Sigmoid colon (tissue), 7 donors: ENCODE data around the gene GRIA1. TPM values are rescaled to one million over a fixed set of nuclear protein-coding genes. Genes with fewer than 3 reads are reported as not detected.
"Not testable (repeated sequence)": the region's sequence is repeated elsewhere in the genome, so short reads cannot be mapped to it uniquely, and the experiment has no call there.

ENCODE experiments used
- DNase-seq: peaks from one replicate; pipeline ENCODE4 v3.0.0-alpha.2; 2019
- H3K27ac ChIP-seq, 4 donors: fragments of 200-600 bp; sonication (generic); one replicate each; pipeline ENCODE4 v1.5.1; 2016 to 2019; ENCODE audit warnings: mild to moderate bottlenecking in 1 of 4
- H3K27me3 ChIP-seq, 3 donors: fragments of 200-600 bp; sonication (generic); one replicate each; pipeline ENCODE4 v1.5.1; 2019; ENCODE audit warnings: mild to moderate bottlenecking in 1 of 3
- H3K36me3 ChIP-seq, 4 donors: fragments of 200-600 bp; sonication (generic); one replicate each; pipeline ENCODE4 v1.5.1; 2016 to 2019
- H3K4me1 ChIP-seq, 4 donors: fragments of 200-600 bp; sonication (generic); one replicate each; pipeline ENCODE4 v1.5.1; 2017 to 2019
- H3K4me3 ChIP-seq, 4 donors: fragments of 200-600 bp; sonication (generic); one replicate each; pipeline ENCODE4 v1.5.1; 2017 to 2019; ENCODE audit warnings: mild to moderate bottlenecking in 2 of 4, moderate library complexity in 1 of 4
- H3K9me3 ChIP-seq, 4 donors: fragments of 200-600 bp in 3 of 4; sonication (generic) in 3 of 4; one replicate each; pipeline versions ENCODE4 v1.5.1 to v1.6.1; 2013 to 2019
- CTCF ChIP-seq, 4 experiments: fragments of 450-650 bp in 3 of 4; fragments of 200-600 bp in 1 of 4; IDR thresholded peaks; one replicate each; pipeline ENCODE4 v1.5.1; 2016 to 2019; ENCODE audit warnings: antibody characterized with exemption in 4 of 4, mild to moderate bottlenecking in 3 of 4, moderate library complexity in 2 of 4
- EP300 ChIP-seq, 4 donors: sonication (generic); formaldehyde crosslinking; IDR thresholded peaks; one replicate each; pipeline ENCODE4 v1.6.1; 2017; ENCODE audit warnings: antibody characterized with exemption in 4 of 4
- POLR2A ChIP-seq, 2 donors: fragments of 450-650 bp; IDR thresholded peaks; one replicate each; pipeline ENCODE4 v1.6.1; 2016; ENCODE audit warnings: antibody characterized with exemption in 2 of 2, mild to moderate bottlenecking in 2 of 2, moderate library complexity in 2 of 2
- POLR2AphosphoS5 ChIP-seq, 4 donors: sonication (generic); formaldehyde crosslinking; IDR thresholded peaks; one replicate each; pipeline ENCODE4 v1.6.1; 2017; ENCODE audit warnings: antibody characterized with exemption in 4 of 4
- WGBS, 2 donors: extraction: QIAGEN DNeasy Blood & Tissue Kit; methylation state at CpG; one replicate each; pipeline ENCODE4 v1.1.7; 2013; 5-methylcytosine and 5-hydroxymethylcytosine counted together
- intact Hi-C: fragments of 100-400 bp; cut with DNase I; formaldehyde crosslinking; loops from one replicate; pipeline ENCODE4 v1.15.1; 2023
- polyA plus RNA-seq, 3 donors: library from polyadenylated mRNA; stranded (reverse); fragments of 200-250 nt; gene quantifications; one replicate each; pipeline ENCODE4 v1.2.3, GENCODE V29; 2013
- total RNA-seq, 4 donors: library from RNA; depleted of rRNA; stranded (reverse); fragments of >200 nt; gene quantifications; one replicate each; pipeline ENCODE4 v1.1.0, GENCODE V29; 2016
- donor health status: healthy with polysubstance abuse.
- donor health status: Bipolar disorder and iron deficiency.
- donor health status: healthy.

Gene GRIA1
- total and polyA plus RNA-seq, 7 donors: under 0.01 to 1.5 (median 0.51) TPM; not detected in 1

GRCh38 chr5:153719324-153719723 is 228.9 kb downstream of the GRIA1 start:
- Histone ChIP-seq H3K27ac (no peak overlapping the region), H3K4me1 (no peaks in the 10 kb centered on the region), H3K4me3 (no peak overlapping the region), H3K36me3 (no peaks in the 10 kb centered on the region), H3K27me3 (no peaks in the 10 kb centered on the region), H3K9me3 (no peaks in the 10 kb centered on the region)
- TF ChIP-seq POLR2AphosphoS5 (IDR thresholded peaks at IDR 0.05) (no peak), POLR2A (IDR thresholded peaks at IDR 0.05) (no peak), EP300 (IDR thresholded peaks at IDR 0.05) (no peak), CTCF (IDR thresholded peaks at IDR 0.05) (no peak)
- DNase-seq: no peak
- WGBS, 2 donors: 82 to 88% methylated on average over 5 of the region's 5 CpGs
- intact Hi-C loops: no loop called here

- intact Hi-C loops, H3K27me3 ChIP-seq, H3K4me3 ChIP-seq: not testable (repeated sequence)
These were observed 232.6 kb downstream of the GRIA1 start for GRCh38 chr5:153723022-153723610.

GRCh38 chr5:153742060-153742459 is 251.6 kb downstream of the GRIA1 start:
- Histone ChIP-seq H3K4me3 (no peak overlapping the region), H3K9me3 (no peaks in the 10 kb centered on the region), H3K27ac (no peak overlapping the region), H3K4me1 (no peaks in the 10 kb centered on the region), H3K36me3 (no peaks in the 10 kb centered on the region), H3K27me3 (no peaks in the 10 kb centered on the region)
- intact Hi-C loops: no loop called here
- DNase-seq: no peak
- 50 to 65% methylated on average over 5 of the region's 5 CpGs for WGBS, 2 donors
- TF ChIP-seq POLR2AphosphoS5 (IDR thresholded peaks at IDR 0.05) (no peak), POLR2A (IDR thresholded peaks at IDR 0.05) (no peak), EP300 (IDR thresholded peaks at IDR 0.05) (no peak), CTCF (IDR thresholded peaks at IDR 0.05) (no peak)

More at GRCh38 chr5:153723022-153723610, 232.6 kb downstream of the GRIA1 start:
- H3K9me3 ChIP-seq, H3K27ac ChIP-seq, H3K4me1 ChIP-seq, H3K36me3 ChIP-seq, DNase-seq: not testable (repeated sequence)
- WGBS, 2 donors: 83 to 92% methylated on average over 15 of the region's 15 CpGs

GRCh38 chr5:153744751-153745150 is 254.3 kb downstream of the GRIA1 start:
- H3K4me3 ChIP-seq: no peak overlapping the region
- no peak overlapping the region for H3K27ac ChIP-seq
- no peaks in the 10 kb centered on the region for H3K4me1 ChIP-seq
- TF ChIP-seq POLR2A (IDR thresholded peaks at IDR 0.05) (no peak), POLR2AphosphoS5 (IDR thresholded peaks at IDR 0.05) (no peak), CTCF (IDR thresholded peaks at IDR 0.05) (no peak), EP300 (IDR thresholded peaks at IDR 0.05) (no peak)
- intact Hi-C loops: no loop called here
- no peak for DNase-seq
- H3K9me3 ChIP-seq: no peaks in the 10 kb centered on the region
- no peaks in the 10 kb centered on the region for H3K36me3 ChIP-seq
- no peaks in the 10 kb centered on the region for H3K27me3 ChIP-seq
- whole genome bisulfite sequencing, 2 donors: 65 to 79% methylated on average over 2 of the region's 2 CpGs

- H3K27ac ChIP-seq: no peak overlapping the region
- no peak for TF ChIP-seq EP300 (IDR thresholded peaks at IDR 0.05)
- TF ChIP-seq POLR2AphosphoS5 (IDR thresholded peaks at IDR 0.05): no peak
- TF ChIP-seq CTCF (IDR thresholded peaks at IDR 0.05): no peak
- no peak for TF ChIP-seq POLR2A (IDR thresholded peaks at IDR 0.05)
- H3K36me3 ChIP-seq: no peaks in the 10 kb centered on the region
- no peak for DNase-seq
- H3K4me1 ChIP-seq: no peaks in the 10 kb centered on the region
- 30 to 51% methylated on average over 5 of the region's 5 CpGs for WGBS, 2 donors
- H3K4me3 ChIP-seq: no peak overlapping the region
- H3K27me3 ChIP-seq: no peaks in the 10 kb centered on the region
- intact Hi-C loops: no loop called here
- no peaks in the 10 kb centered on the region for H3K9me3 ChIP-seq
These were observed 255.4 kb downstream of the GRIA1 start for GRCh38 chr5:153745778-153746395.
